Astrocyte of the spinal cord (primary cell): ENCODE measurements around the gene ZNF646.

ENCODE experiments used
- DNase-seq: peaks from one replicate; pipeline ENCODE4 v3.0.0; 2011; ENCODE audit warnings: low read depth, low spot score
- H3K4me3 ChIP-seq: 2 replicates; pipeline ENCODE4 v1.5.1; 2011; ENCODE audit warnings: low read depth, mild to moderate bottlenecking, low read length, moderate library complexity
- CTCF ChIP-seq: IDR thresholded peaks from 2 replicates; pipeline ENCODE4 v1.5.1; 2012; ENCODE audit warnings: low read depth, mild to moderate bottlenecking, low read length, inconsistent platforms
- in situ Hi-C: cut with HindIII; loops from 2 replicates; pipeline ENCODE4 v1.10.0; 2017; ENCODE audit warnings: low sequenced_read_pairs

ZNF646 gene

GRCh38 chr16:31036691-31037090, 37.5 kb upstream of the ZNF646 start:
- H3K4me3 ChIP-seq = no peak overlapping the region
- no peak for DNase-seq
- TF ChIP-seq CTCF = no peak
- in situ Hi-C loops = no loop called here

- in situ Hi-C loops = no loop called here
- no peak for TF ChIP-seq CTCF
- H3K4me3 ChIP-seq = no peak overlapping the region
- no peak for DNase-seq
These were observed 35.2 kb upstream of the ZNF646 start for GRCh38 chr16:31038993-31039392.

GRCh38 chr16:31042866-31043265, 31.4 kb upstream of the ZNF646 start:
- no peak for TF ChIP-seq CTCF
- no peak overlapping the region for H3K4me3 ChIP-seq
- DNase-seq = no peak
- in situ Hi-C loops = no loop called here

- in situ Hi-C loops = no loop called here
- DNase-seq = no peak
- no peak for TF ChIP-seq CTCF
- H3K4me3 ChIP-seq = no peak overlapping the region
These were observed 30.9 kb upstream of the ZNF646 start for GRCh38 chr16:31043352-31043751.

GRCh38 chr16:31043898-31044481, 30.2 kb upstream of the ZNF646 start:
- in situ Hi-C loops = no loop called here
- H3K4me3 ChIP-seq = no peak overlapping the region
- TF ChIP-seq CTCF = no peak
- no peak for DNase-seq

GRCh38 chr16:31050280-31051030, 23.8 kb upstream of the ZNF646 start:
- no peak for DNase-seq
- no peak for TF ChIP-seq CTCF
- H3K4me3 ChIP-seq = no peak overlapping the region
- in situ Hi-C loops = no loop called here
